OCI-LY1 (cell line): ENCODE results near the gene STAT5B.

ENCODE experiments used
- CTCF ChIP-seq: fragments of 200-600 bp; sonication (generic), shearing (Covaris generic); IDR thresholded peaks from 2 replicates; pipeline ENCODE4 v1.5.1; 2017; ENCODE audit warnings: mild to moderate bottlenecking, antibody characterized with exemption, low read length, moderate library complexity, mixed read lengths
- EZH2 ChIP-seq: fragments of 200-600 bp; sonication (generic), shearing (Covaris generic); IDR thresholded peaks from 2 replicates; pipeline ENCODE4 v1.8.0; 2017; ENCODE audit warnings: borderline replicate concordance, mixed run types, mild to moderate bottlenecking, antibody characterized with exemption, low read length, moderate library complexity, mixed read lengths

DNA sequence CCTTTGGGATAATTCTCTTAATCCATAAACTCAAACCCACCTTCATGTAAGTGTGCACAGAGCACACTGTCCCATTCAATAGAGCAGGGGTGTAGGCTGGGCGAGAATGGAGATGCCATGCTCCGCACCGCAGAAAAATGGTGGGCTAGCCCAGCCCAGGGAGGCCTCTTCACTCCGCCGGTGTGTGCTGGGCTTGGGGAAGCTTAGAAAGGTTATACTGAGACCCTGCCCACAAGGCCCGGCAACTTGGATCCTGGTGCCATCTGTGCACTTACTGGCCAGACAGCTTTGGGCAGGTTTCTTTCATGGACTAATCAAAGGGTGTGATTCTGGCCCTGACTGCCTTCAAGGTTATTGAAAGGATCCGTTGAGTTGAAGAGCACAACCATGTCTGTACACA is 8.4 kb upstream of the STAT5B start:
- no peak for TF ChIP-seq CTCF
- TF ChIP-seq EZH2 = no peak
